Smooth muscle cell of the brain vasculature (primary cell): Measurements from ENCODE around the gene C1orf146.
"Not testable (repeated sequence)": the region's sequence is repeated elsewhere in the genome, so short reads cannot be mapped to it uniquely, and the experiment has no call there.

Source experiments
- DNase-seq: peaks from one replicate; pipeline ENCODE4 v3.0.0-alpha.2; 2012; ENCODE audit warnings: low read depth, low spot score

The C1orf146 gene

DNA sequence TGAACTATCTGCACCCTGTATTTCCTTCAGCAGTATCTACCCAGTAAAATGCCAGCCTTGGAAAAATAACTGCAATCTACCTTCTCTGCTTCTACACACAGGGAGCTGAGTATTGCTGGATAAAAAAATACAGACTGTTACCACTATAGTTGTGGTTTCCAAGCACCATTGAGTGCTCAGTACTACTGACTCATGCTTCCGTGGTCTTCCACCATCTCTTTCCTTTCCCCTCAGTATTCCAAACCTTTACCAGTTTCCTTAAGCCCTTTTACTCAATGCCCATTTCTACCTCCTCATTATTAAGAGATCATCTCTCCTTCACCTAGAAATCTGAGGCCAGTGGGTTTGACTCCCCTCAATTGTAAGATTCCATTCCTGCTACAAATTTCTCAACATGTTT, 57.2 kb downstream of the C1orf146 start:
- DNase-seq: no peak

DNA sequence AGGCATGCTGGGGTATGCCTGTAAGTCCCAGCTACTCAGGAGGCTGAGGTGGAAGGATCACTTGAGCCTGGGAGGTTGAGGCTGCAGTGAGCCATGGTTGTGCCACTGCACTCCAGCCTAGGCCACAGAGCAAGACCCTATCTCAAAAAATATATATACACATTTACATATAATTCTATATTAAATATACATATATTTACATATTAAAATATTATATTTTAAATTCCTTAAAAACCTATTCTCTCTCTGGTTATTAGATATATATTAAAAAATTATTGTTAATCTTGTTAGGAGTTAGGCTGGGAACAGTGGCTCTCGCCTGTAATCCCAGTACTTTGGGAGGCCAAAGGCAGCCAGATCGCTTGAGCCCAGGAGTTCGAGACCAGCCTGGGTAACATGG, 58.4 kb downstream of the C1orf146 start:
- DNase-seq: no peak

DNA sequence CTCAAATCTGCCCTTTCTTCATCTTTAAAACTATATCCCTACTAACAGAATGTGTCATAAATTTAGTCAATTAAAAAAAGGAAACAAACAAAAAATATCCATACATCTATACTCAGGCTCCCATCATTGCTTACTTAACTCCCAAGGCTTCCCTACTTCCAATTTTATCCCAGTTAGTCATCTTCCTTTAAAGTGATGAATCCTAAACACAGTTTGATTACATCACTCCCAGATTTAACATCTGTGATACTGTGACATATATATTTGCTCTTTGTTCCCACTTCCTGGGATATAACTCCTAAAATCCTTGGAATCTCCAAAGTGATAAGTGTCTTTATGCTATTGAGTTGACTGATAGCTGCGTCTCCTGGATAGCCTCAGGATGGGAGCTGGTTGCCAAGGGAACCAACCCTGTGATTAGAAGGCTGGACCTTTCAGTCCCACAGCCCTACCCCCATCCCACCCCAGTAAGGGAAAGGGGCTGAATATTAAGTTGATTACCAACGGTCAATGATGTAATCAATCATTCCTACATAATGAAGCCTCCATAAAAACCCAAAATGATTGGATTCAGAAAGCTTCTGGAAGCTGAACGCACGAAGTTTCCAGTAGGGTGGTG, 59.5 kb downstream of the C1orf146 start:
- no peak for DNase-seq

DNA sequence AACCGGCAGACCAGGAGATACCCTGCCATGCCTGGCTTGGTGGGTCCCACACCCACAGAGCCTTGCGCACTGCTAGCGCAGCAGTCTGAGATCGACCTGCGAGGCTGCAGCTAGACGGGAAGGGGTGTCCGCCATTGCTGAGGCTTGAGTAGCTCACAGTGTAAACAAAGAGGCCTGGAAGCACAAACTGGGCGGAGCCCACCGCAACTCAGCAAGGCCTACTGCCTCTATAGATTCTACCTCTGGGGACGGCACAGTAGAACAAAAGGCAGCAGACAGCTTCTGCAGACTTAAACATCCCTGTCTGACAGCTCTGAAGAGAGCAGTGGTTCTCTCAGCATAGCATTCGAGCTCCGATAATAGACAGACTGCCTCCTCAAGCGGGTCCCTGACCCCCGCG, 62.1 kb downstream of the C1orf146 start:
- DNase-seq: not testable (repeated sequence)

DNA sequence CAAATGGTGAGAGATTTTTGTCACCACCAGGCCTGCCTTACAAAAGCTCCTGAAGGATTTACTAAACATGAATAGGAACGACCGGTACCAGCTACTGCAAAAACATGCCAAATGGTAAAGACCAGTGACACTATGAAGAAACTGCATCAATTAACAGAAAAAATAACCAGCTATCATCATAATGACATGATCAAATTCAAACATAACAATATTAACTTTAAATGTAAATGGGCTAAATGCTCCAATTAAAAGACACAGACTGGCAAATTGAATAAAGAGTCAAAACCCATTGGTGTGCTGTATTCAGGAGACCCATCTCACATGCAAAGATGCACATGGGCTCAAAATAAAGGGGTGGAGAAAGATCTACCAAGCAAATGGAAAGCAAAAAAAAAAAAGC, 63.7 kb downstream of the C1orf146 start:
- DNase-seq: not testable (repeated sequence)

DNA sequence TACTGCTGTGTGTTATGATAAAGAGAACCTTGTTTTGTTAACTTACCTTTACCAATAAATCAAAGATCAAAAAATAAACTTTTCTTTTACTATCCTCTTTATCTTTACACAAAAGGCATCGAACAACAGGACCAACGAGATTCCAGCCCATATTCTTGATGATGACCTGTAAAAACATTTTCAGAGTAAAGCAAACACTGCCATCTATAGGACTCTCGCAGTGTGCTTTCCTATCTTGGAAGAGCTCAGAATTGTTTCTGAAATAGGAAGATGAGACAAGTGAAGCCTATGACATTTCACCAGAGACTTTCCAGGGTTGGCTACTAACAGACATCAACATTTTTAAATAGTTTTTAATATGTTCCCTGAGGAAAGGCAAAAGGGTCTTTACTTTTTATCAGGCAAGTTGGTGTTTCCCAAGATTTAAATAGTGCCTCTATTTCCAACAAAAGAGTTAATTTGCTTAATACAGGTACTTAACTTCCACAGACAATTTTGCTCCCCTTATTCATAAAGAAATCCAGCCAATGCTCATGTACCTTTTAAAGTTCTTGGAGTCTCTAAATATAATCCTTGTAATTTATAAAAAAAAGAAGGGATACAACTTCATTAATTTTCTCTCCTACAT, 73.8 kb downstream of the C1orf146 start:
- peak; percentile 47 for DNase-seq
